Activated T-cell treated with anti-CD3 and anti-CD28 coated beads for 1 hour (primary cell): ENCODE measurements around the gene RAB11FIP3.
"Not testable (repeated sequence)": the region's sequence is repeated elsewhere in the genome, so short reads cannot be mapped to it uniquely, and the experiment has no call there.

Experiments
- DNase-seq: peaks from one replicate; pipeline ENCODE4 v3.0.0-alpha.2; 2020; ENCODE audit warnings: low read depth

Gene RAB11FIP3

GRCh38 chr16:467249-467871, 41.9 kb downstream of the RAB11FIP3 start:
- DNase-seq = not testable (repeated sequence)

GRCh38 chr16:468068-468821, 42.8 kb downstream of the RAB11FIP3 start:
- DNase-seq = no peak

GRCh38 chr16:469459-469858, 44.0 kb downstream of the RAB11FIP3 start:
- DNase-seq = not testable (repeated sequence)

- DNase-seq = no peak
These were observed 45.0 kb downstream of the RAB11FIP3 start for GRCh38 chr16:470418-470817.

GRCh38 chr16:471353-472198, 46.1 kb downstream of the RAB11FIP3 start:
- DNase-seq = no peak

- no peak for DNase-seq
These were observed 46.7 kb downstream of the RAB11FIP3 start for GRCh38 chr16:472199-472504.

- no peak for DNase-seq
These were observed 47.9 kb downstream of the RAB11FIP3 start for GRCh38 chr16:473046-474043.

- no peak for DNase-seq
These were observed 49.1 kb downstream of the RAB11FIP3 start for GRCh38 chr16:474420-475122.

- no peak for DNase-seq
These were observed 50.6 kb downstream of the RAB11FIP3 start for GRCh38 chr16:476039-476438.

- DNase-seq = no peak
These were observed 52.1 kb downstream of the RAB11FIP3 start for GRCh38 chr16:477301-478157.

GRCh38 chr16:478287-478686, 52.8 kb downstream of the RAB11FIP3 start:
- not testable (repeated sequence) for DNase-seq

- DNase-seq = no peak
These were observed 57.2 kb downstream of the RAB11FIP3 start for GRCh38 chr16:482468-483185.

- no peak for DNase-seq
These were observed 58.1 kb downstream of the RAB11FIP3 start for GRCh38 chr16:483341-484075.

- DNase-seq = no peak
These were observed 64.2 kb downstream of the RAB11FIP3 start for GRCh38 chr16:489606-490005.

GRCh38 chr16:490768-491167, 65.3 kb downstream of the RAB11FIP3 start:
- no peak for DNase-seq

GRCh38 chr16:491220-491919, 65.9 kb downstream of the RAB11FIP3 start:
- no peak for DNase-seq

- no peak for DNase-seq
These were observed 66.9 kb downstream of the RAB11FIP3 start for GRCh38 chr16:492211-492875.
